DOHH2 (cell line): ENCODE measurements around the gene GABBR1.

ENCODE experiments used
- H3F3A ChIP-seq: fragments of 200-600 bp; sonication (generic), shearing (Covaris generic); 2 replicates; pipeline ENCODE4 v1.6.0; 2016; ENCODE audit warnings: antibody characterized with exemption, mild to moderate bottlenecking; ENCODE audit not compliant: control insufficient read depth, insufficient read depth
- H3K27ac ChIP-seq: fragments of 200-600 bp; sonication (generic); 2 replicates; pipeline ENCODE4 v1.5.1; 2014; ENCODE audit warnings: low read depth, mild to moderate bottlenecking, low read length, moderate library complexity
- H3K27me3 ChIP-seq: fragments of 200-600 bp; sonication (generic); 2 replicates; pipeline ENCODE4 v1.6.1; 2014; ENCODE audit warnings: mild to moderate bottlenecking, low read length, mixed read lengths; ENCODE audit not compliant: control insufficient read depth
- H3K36me3 ChIP-seq: fragments of 200-600 bp; sonication (generic); 2 replicates; pipeline ENCODE4 v1.6.1; 2014; ENCODE audit warnings: mild to moderate bottlenecking, low read length, moderate library complexity, mixed read lengths; ENCODE audit not compliant: control insufficient read depth
- H3K4me1 ChIP-seq: fragments of 200-600 bp; sonication (generic); 2 replicates; pipeline ENCODE4 v1.6.1; 2014; ENCODE audit warnings: mild to moderate bottlenecking, low read length, mixed read lengths; ENCODE audit not compliant: control insufficient read depth
- H3K4me2 ChIP-seq: fragments of 200-600 bp; sonication (generic); 2 replicates; pipeline ENCODE4 v1.6.0; 2014; ENCODE audit warnings: mild to moderate bottlenecking, low read length, moderate library complexity
- H3K4me3 ChIP-seq: fragments of 200-600 bp; sonication (generic); 2 replicates; pipeline ENCODE4 v1.5.1; 2014; ENCODE audit warnings: mild to moderate bottlenecking, low read length, mixed read lengths
- H3K79me2 ChIP-seq: fragments of 200-600 bp; sonication (generic); 2 replicates; pipeline ENCODE4 v1.6.1; 2014; ENCODE audit warnings: mild to moderate bottlenecking, low read length, mixed read lengths; ENCODE audit not compliant: control insufficient read depth
- H3K9me2 ChIP-seq: fragments of 200-600 bp; sonication (generic); replicated peaks from 2 replicates; pipeline ENCODE4 v1.6.1; 2014; ENCODE audit warnings: mild to moderate bottlenecking, low read length, mixed read lengths; ENCODE audit not compliant: control insufficient read depth
- H3K9me3 ChIP-seq: fragments of 200-600 bp; sonication (generic); 2 replicates; pipeline ENCODE4 v1.6.1; 2014; ENCODE audit warnings: antibody characterized with exemption, low read length, mixed read lengths; ENCODE audit not compliant: control insufficient read depth, insufficient read depth
- H4K20me1 ChIP-seq: fragments of 200-600 bp; sonication (generic); 2 replicates; pipeline ENCODE4 v1.6.0; 2014; ENCODE audit warnings: low read depth, mild to moderate bottlenecking, antibody characterized with exemption, low read length, moderate library complexity; ENCODE audit not compliant: control insufficient read depth, insufficient read depth
- EZH2phosphoT487 ChIP-seq: fragments of 200-600 bp; sonication (generic); IDR thresholded peaks from 2 replicates; pipeline ENCODE4 v1.6.1; 2017; ENCODE audit warnings: borderline replicate concordance, mild to moderate bottlenecking, antibody characterized with exemption, low read length, moderate library complexity, mixed read lengths
- TF ChIP-seq, protein P1 (sequence below): fragments of 200-600 bp; sonication (generic); IDR thresholded peaks from one replicate; pipeline ENCODE4 v1.5.1; 2014; ENCODE audit warnings: antibody characterized with exemption, mild to moderate bottlenecking, low read depth, low read length; ENCODE audit not compliant: poor library complexity, severe bottlenecking

The GABBR1 gene

DNA sequence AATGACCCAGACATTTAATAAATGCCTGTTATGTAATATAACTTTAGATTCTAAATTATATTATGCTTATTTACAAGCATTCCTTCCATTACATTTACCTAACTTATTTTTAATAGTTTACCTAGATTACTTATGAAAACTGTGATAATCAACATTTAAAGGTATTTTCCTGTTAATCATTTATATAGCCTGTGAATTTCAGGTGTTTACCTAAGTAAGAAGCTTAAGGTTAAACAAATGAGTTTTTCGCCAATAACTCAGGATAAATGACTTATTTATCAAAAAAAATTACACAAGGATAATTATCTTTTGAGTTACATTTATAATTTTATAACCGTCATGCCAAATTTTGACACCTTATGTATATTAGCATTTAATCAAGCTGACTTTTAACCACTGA is 108.9 kb downstream of the GABBR1 start:
- H4K20me1 ChIP-seq = no peaks in the 10 kb centered on the region
- H3K9me2 ChIP-seq = no peaks in the 10 kb centered on the region
- H3K9me3 ChIP-seq = 0 out of 2 replicates have a peak, but pooled peaks cover 3% of the 10 kb centered on the region
- no peaks in the 10 kb centered on the region for H3F3A ChIP-seq
- TF ChIP-seq, protein P1, sequence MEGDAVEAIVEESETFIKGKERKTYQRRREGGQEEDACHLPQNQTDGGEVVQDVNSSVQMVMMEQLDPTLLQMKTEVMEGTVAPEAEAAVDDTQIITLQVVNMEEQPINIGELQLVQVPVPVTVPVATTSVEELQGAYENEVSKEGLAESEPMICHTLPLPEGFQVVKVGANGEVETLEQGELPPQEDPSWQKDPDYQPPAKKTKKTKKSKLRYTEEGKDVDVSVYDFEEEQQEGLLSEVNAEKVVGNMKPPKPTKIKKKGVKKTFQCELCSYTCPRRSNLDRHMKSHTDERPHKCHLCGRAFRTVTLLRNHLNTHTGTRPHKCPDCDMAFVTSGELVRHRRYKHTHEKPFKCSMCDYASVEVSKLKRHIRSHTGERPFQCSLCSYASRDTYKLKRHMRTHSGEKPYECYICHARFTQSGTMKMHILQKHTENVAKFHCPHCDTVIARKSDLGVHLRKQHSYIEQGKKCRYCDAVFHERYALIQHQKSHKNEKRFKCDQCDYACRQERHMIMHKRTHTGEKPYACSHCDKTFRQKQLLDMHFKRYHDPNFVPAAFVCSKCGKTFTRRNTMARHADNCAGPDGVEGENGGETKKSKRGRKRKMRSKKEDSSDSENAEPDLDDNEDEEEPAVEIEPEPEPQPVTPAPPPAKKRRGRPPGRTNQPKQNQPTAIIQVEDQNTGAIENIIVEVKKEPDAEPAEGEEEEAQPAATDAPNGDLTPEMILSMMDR = no peak
- TF ChIP-seq EZH2phosphoT487 = no peak
- no peaks in the 10 kb centered on the region; the same call in 1 of the 2 replicates for H3K27me3 ChIP-seq
- no peak overlapping the region for H3K4me2 ChIP-seq
- H3K36me3 ChIP-seq = no peaks in the 10 kb centered on the region
- no peak overlapping the region for H3K4me3 ChIP-seq
- no peaks in the 10 kb centered on the region for H3K79me2 ChIP-seq
- no peaks in the 10 kb centered on the region for H3K4me1 ChIP-seq
- H3K27ac ChIP-seq = no peak overlapping the region

DNA sequence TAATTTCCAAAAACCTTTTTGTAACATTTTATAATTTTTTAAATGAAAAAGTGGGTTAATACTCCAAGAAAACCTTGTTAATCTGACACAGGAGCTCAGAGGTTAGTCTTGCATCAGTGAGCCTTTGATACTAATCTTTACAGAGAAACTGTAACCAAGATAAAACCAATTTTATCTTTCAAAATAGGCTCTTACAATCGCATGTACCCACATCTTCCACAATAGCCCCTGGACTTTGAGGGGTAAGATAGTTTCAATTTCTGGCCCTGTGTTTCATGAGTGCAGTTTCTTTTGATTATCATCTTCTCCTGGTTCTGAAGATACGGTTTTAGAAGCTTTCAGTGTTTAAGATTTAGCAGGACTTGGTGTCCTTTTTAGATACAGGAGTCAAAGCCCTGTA is 110.8 kb downstream of the GABBR1 start:
- H3K27me3 ChIP-seq = no peaks in the 10 kb centered on the region; the same call in 1 of the 2 replicates
- H3F3A ChIP-seq = no peaks in the 10 kb centered on the region
- H3K79me2 ChIP-seq = no peaks in the 10 kb centered on the region
- no peaks in the 10 kb centered on the region for H3K36me3 ChIP-seq
- no peaks in the 10 kb centered on the region for H4K20me1 ChIP-seq
- TF ChIP-seq, protein P1 = no peak
- TF ChIP-seq EZH2phosphoT487 = no peak
- no peak overlapping the region for H3K4me3 ChIP-seq
- H3K4me2 ChIP-seq = no peak overlapping the region
- H3K4me1 ChIP-seq = no peaks in the 10 kb centered on the region
- 0 out of 2 replicates have a peak, but pooled peaks cover 3% of the 10 kb centered on the region for H3K9me3 ChIP-seq
- no peak overlapping the region for H3K27ac ChIP-seq
- no peaks in the 10 kb centered on the region for H3K9me2 ChIP-seq

DNA sequence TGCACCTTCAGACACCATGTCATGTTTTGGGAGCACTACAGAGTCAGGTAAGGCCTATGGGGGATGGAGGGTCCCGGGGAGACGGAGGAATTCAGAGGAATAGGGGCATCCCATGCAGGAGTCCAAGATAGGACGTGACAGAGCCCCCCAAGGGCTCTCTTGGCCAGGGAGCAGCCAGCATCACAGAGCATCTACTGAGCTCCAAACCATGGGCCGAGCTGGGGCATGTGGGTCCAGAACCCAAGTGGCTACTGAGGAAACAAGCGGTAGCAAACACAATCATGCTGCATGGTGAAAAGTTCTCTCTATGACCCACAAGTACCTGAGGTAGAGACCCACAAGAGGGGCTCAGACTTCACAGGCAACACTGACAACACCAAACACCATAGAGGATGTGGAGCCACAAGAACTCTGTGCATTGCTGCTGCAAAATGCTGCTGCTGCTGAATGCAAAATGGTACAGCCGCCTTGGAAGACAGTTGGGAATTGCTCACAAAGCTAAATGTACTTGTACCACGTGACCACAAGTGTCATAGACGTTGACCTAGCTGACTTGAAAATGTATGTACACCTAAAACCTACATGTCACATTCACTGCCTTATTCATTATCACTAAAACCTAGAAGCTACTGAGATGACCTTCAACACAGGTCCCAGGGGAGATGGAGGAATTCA is 111.8 kb downstream of the GABBR1 start:
- H3K79me2 ChIP-seq = no peaks in the 10 kb centered on the region
- no peaks in the 10 kb centered on the region for H3K36me3 ChIP-seq
- TF ChIP-seq EZH2phosphoT487 = no peak
- TF ChIP-seq, protein P1 = no peak
- H3K27ac ChIP-seq = no peak overlapping the region
- H3K4me1 ChIP-seq = no peaks in the 10 kb centered on the region
- no peaks in the 10 kb centered on the region for H4K20me1 ChIP-seq
- H3K4me2 ChIP-seq = no peak overlapping the region
- peaks cover 2% of the 10 kb centered on the region; the same call in 1 of the 2 replicates for H3K27me3 ChIP-seq
- no peak overlapping the region for H3K4me3 ChIP-seq
- H3F3A ChIP-seq = no peaks in the 10 kb centered on the region
- 0 out of 2 replicates have a peak, but pooled peaks cover 3% of the 10 kb centered on the region for H3K9me3 ChIP-seq
- no peaks in the 10 kb centered on the region for H3K9me2 ChIP-seq
